Muscle of back (tissue), 10 donors: ENCODE results near the gene TIMM17B. TPM values are rescaled to one million over a fixed set of nuclear protein-coding genes. Genes with fewer than 3 reads are reported as not detected.

Source experiments
- polyA plus RNA-seq, 10 donors: library from polyadenylated mRNA; unstranded; fragments of 120-200 nt; gene quantifications; one replicate each; pipeline ENCODE4 v1.2.1, GENCODE V29; 2013; ENCODE audit not compliant: insufficient read length in 10 of 10

TIMM17B gene
- polyA plus RNA-seq, 10 donors, result 24.1 to 39.0 (median 30.1) TPM

Other genes with a start within 250 kb of the TIMM17B start
- gene WAS, start 214.0 kb downstream of the TIMM17B start, polyA plus RNA-seq, result 1 to 10 TPM; 3.0 to 8.0 (median 3.9) TPM
- 1 to 10 TPM; 3.2 to 5.5 (median 3.9) TPM for gene SUV39H1, start 201.0 kb downstream of the TIMM17B start, polyA plus RNA-seq
- not detected for gene GLOD5, start 136.0 kb downstream of the TIMM17B start, polyA plus RNA-seq
- gene GATA1, start 111.2 kb downstream of the TIMM17B start, polyA plus RNA-seq, result 1 to 10 TPM in 2 of 10 donors, under 1 TPM in 8; 0.28 to 1.9 (median 0.65) TPM
- 100 to 1,000 TPM in 5 of 10 donors, 10 to 100 TPM in 5; 76.5 to 118 (median 95.7) TPM for gene HDAC6, start 95.7 kb downstream of the TIMM17B start, polyA plus RNA-seq
- gene ERAS, start 71.3 kb downstream of the TIMM17B start, polyA plus RNA-seq, result not detected
- under 1 TPM in 6 of 10 donors, not detected in 4; 0.15 to 0.76 (median 0.22) TPM for gene PCSK1N, start 62.2 kb downstream of the TIMM17B start, polyA plus RNA-seq
- 10 to 100 TPM; 45.2 to 72.5 (median 57.7) TPM for gene PQBP1, start 162 bp upstream of the TIMM17B start, polyA plus RNA-seq
- 10 to 100 TPM; 12.9 to 20.8 (median 16.2) TPM for gene SLC35A2, start 13.9 kb upstream of the TIMM17B start, polyA plus RNA-seq
- 1 to 10 TPM; 1.3 to 9.1 (median 2.1) TPM for gene PIM2, start 21.3 kb upstream of the TIMM17B start, polyA plus RNA-seq
- gene OTUD5, start 59.8 kb upstream of the TIMM17B start, polyA plus RNA-seq, result 10 to 100 TPM; 31.5 to 41.9 (median 34.9) TPM
- 1 to 10 TPM in 6 of 10 donors, under 1 TPM in 4; 0.87 to 2.2 (median 1.3) TPM for gene KCND1, start 74.1 kb upstream of the TIMM17B start, polyA plus RNA-seq
- 10 to 100 TPM; 16.9 to 34.3 (median 23.9) TPM for gene GRIPAP1, start 104.5 kb upstream of the TIMM17B start, polyA plus RNA-seq
- gene TFE3, start 145.6 kb upstream of the TIMM17B start, polyA plus RNA-seq, result 10 to 100 TPM; 17.6 to 26.0 (median 21.0) TPM
- gene CCDC120, start 161.2 kb upstream of the TIMM17B start, polyA plus RNA-seq, result 1 to 10 TPM; 3.2 to 5.3 (median 3.8) TPM
- 10 to 100 TPM; 16.4 to 28.4 (median 22.5) TPM for gene PRAF2, start 176.2 kb upstream of the TIMM17B start, polyA plus RNA-seq
- gene WDR45, start 182.1 kb upstream of the TIMM17B start, polyA plus RNA-seq, result 10 to 100 TPM; 26.6 to 49.1 (median 34.1) TPM
- gene GPKOW, start 226.0 kb upstream of the TIMM17B start, polyA plus RNA-seq, result 10 to 100 TPM; 15.4 to 19.0 (median 18.0) TPM